Adrenal gland (tissue), 5 donors: ENCODE results near the gene IFRD2.

Experiments used
- CTCF ChIP-seq, 6 experiments: fragments of 450-650 bp in 4 of 6; fragments of 200-600 bp in 2 of 6; sonication (generic) in 1 of 6; IDR thresholded peaks; 1 replicate in 5 of 6; 2 replicates in 1 of 6; pipeline versions ENCODE4 v1.5.1 to v1.8.0; 2016 to 2021; ENCODE audit warnings: antibody characterized with exemption in 6 of 6, mild to moderate bottlenecking in 2 of 6, moderate library complexity in 1 of 6
- POLR2A ChIP-seq, 2 donors: fragments of 450-650 bp; IDR thresholded peaks; one replicate each; pipeline ENCODE4 v1.6.1; 2017; ENCODE audit warnings: antibody characterized with exemption in 2 of 2, mild to moderate bottlenecking in 2 of 2, moderate library complexity in 1 of 2
- donor health status: DM: no; HTN: no; CAD: no.

GRCh38 chr3:50297896-50298725 lies 5.9 kb upstream of the IFRD2 start:
- peak in 1 of 6 experiments; percentile 23 for TF ChIP-seq CTCF (IDR thresholded peaks at IDR 0.05)
- no peak for TF ChIP-seq POLR2A (IDR thresholded peaks at IDR 0.05)
